Fibroblast of the aortic adventitia (primary cell): ENCODE results near the gene LRGUK. TPM values are rescaled to one million over a fixed set of nuclear protein-coding genes. Genes with fewer than 3 reads are reported as not detected.

ENCODE experiments used
- DNase-seq: peaks from one replicate; pipeline ENCODE4 v3.0.0-alpha.2; 2010; ENCODE audit warnings: low read depth
- H3K4me3 ChIP-seq: 2 replicates; pipeline ENCODE4 v1.5.1; 2011; ENCODE audit warnings: low read depth, mild to moderate bottlenecking, control low read depth, low read length, moderate library complexity
- CTCF ChIP-seq: IDR thresholded peaks from 2 replicates; pipeline ENCODE4 v1.5.1; 2011; ENCODE audit warnings: mild to moderate bottlenecking, low read length, control low read depth, inconsistent platforms; ENCODE audit not compliant: insufficient read depth
- total RNA-seq: library from RNA; depleted of rRNA; stranded (reverse); fragments of >200 nt; gene quantifications from 2 replicates; pipeline ENCODE4 v1.2.3, GENCODE V29; 2012; ENCODE audit warnings: low replicate concordance

The LRGUK gene
- total RNA-seq, 1 donor, result 0.09 TPM

DNA sequence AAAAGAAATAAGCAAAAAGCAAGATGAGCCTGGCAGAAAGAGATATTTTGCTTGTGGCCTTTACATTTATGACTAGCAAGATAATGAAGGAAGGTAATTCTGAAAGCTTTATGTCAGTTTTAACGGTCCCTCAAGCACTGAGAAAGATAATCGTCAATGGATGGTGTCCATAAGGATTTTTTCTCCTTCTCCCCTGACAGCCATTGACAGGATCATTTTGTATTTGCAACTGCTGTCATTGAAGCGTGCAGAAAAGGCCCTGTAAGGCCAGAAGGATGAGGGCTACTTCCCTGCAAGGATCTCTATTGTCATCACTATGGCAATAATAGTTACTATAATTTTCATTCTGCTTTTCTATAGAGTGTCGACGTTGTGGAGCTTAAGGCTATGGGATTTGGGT is 994 bp upstream of the LRGUK start:
- no peak for DNase-seq
- H3K4me3 ChIP-seq, result no peak overlapping the region
- TF ChIP-seq CTCF, result no peak

DNA sequence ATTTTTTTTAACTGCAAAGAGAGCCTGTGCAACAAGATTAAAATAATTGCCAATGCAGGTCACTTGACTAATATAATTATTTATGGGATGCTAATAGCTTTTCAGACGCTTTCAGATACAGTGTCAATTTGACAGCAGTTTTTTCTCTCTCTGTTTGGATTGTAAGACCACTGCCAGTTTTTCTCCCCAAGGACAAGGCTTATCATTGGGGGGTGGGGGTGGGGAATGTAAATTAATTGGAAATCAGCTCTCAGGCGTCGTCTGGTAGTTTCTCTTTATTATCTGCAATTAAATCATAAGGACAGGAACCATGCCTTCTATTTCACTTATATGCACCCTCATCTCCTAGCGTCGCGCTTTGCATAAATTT is 559 bp upstream of the LRGUK start:
- no peak for DNase-seq
- peak overlapping the region; percentile 88 for H3K4me3 ChIP-seq
- no peak for TF ChIP-seq CTCF

DNA sequence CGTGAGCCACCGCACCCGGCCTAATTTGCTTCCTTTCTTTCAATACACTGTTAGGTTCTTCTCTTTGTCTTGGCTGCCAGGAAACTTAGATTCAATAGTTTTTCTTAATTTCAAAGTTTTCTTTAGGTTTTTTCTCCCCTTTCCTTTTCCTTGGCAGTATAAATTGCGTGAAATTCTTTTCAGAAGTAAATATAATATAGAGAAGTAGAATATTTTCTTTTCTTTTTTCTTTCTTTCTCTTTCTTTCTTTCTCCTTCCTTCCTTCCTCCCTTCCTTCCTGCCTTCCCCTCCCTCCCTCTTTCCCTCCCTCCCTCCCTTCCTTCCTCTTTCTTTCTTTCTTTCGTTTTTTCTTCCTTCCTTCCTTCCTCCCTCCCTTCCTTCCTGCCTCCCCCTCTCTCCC is 1.7 kb downstream of the LRGUK start:
- TF ChIP-seq CTCF, result no peak
- no peak for DNase-seq
- H3K4me3 ChIP-seq, result no peak overlapping the region

GRCh38 chr7:134129856-134130523 is 2.9 kb downstream of the LRGUK start:
- DNase-seq, result no peak
- H3K4me3 ChIP-seq, result no peak overlapping the region
- TF ChIP-seq CTCF, result no peak

DNA sequence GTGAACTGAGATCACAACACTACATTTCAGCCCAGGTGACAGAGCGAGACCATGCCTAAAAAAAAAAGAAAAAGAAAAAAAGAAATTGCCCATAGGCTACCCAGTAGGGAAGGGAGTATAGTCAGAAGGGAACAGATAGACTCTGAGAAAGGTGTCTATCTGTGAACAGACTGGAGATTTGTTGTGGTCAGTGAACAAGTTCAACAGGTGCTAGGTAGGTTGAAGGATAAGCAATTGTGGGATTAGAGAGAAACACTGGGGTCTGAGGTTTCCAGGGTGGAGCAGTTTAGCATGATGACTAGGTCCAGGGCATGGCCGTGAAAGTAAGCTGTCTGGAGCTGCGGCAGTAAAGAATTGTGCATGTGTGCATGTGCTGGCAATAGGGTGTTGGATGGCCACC is 6.9 kb downstream of the LRGUK start:
- H3K4me3 ChIP-seq, result no peak overlapping the region
- TF ChIP-seq CTCF, result no peak
- no peak for DNase-seq

- peak; percentile 64 for DNase-seq
- no peak overlapping the region for H3K4me3 ChIP-seq
- peak; percentile 95 for TF ChIP-seq CTCF
These were observed 14.0 kb downstream of the LRGUK start for GRCh38 chr7:134140889-134141867.
